ENCODE results near the gene VAMP7. TPM values are rescaled to one million over a fixed set of nuclear protein-coding genes. Genes with fewer than 3 reads are reported as not detected.
"Not testable (repeated sequence)": the region's sequence is repeated elsewhere in the genome, so short reads cannot be mapped to it uniquely, and the experiment has no call there.

The VAMP7 gene, protein sequence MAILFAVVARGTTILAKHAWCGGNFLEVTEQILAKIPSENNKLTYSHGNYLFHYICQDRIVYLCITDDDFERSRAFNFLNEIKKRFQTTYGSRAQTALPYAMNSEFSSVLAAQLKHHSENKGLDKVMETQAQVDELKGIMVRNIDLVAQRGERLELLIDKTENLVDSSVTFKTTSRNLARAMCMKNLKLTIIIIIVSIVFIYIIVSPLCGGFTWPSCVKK
- 26.7 TPM for polyA plus RNA-seq (2013, experiment 1 of 4)
- polyA plus RNA-seq (2013, experiment 2 of 4): 31.4 TPM
- polyA plus RNA-seq (2013, experiment 3 of 4): 27.9 TPM
- polyA plus RNA-seq (2013, experiment 4 of 4): 31.8 TPM

DNA sequence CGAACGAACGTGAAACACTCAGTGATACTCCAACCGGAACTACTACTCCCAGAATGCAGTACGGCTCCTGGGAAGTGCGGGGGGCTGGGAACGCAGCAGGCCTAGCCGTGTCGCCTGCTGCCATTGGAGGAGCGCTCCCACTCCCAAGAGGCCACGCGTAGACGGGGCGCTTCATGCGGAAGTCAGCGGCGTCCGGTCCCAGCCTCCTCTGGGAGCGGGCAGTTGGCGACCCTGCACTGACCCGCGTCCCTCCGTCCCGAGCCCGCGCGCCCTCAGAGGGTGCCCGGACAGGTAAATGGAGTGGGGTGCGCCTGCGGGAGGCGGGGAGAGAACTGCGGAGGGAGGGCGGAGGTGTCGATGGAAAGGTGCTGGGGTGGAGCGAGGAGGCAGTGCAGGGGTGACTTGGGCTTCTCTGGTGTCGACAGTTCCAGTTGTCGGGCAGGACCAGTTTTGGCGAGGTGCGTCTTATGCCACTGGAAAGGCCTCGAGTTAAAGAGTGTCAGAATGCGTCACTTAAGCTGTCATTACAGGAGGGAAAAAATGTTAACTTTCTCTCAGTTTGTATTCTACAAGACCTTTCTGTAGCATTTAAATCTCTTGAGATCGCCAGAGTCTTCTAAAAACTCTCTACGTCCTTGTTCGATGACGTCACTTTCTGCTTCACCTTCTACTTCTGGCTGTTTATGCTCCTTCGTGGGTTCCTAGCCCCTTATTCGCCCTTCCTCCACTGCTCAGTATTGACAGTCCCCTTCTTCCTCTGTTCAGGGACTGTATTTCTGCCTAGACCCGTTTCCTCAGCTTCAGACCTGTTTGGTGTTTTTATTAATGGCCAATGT, at the start of gene VAMP7:
TSS of gene VAMP7 (plus strand) at position 188 of the 836 bp plus-strand sequence. CDS start 8,122 bp downstream, outside the sequence.
- Histone ChIP-seq H3K4me3 (ENCODE audit: insufficient read depth, low read depth, low read length) (peak within 1 kb of the TSS; percentile 52), H3K27ac (ENCODE audit: insufficient read depth, low read depth, low read length, poor library complexity, severe bottlenecking) (no peak within 1 kb of the TSS), H3K4me1 (ENCODE audit: control insufficient read depth, insufficient read depth, low read length) (no peaks in the 10 kb centered on the region), H3K36me3 (ENCODE audit: control insufficient read depth, insufficient read depth, low read length) (no peaks in the 10 kb centered on the region), H3K27me3 (ENCODE audit: control insufficient read depth, insufficient read depth, low read length, poor library complexity, severe bottlenecking) (no peaks in the 10 kb centered on the region), H3K9me3 (ENCODE audit: control insufficient read depth, low read length) (no peaks in the 10 kb centered on the region)
- 45 to 51% methylated on average over 48 of the region's 48 CpGs for WGBS, 2 experiments

DNA sequence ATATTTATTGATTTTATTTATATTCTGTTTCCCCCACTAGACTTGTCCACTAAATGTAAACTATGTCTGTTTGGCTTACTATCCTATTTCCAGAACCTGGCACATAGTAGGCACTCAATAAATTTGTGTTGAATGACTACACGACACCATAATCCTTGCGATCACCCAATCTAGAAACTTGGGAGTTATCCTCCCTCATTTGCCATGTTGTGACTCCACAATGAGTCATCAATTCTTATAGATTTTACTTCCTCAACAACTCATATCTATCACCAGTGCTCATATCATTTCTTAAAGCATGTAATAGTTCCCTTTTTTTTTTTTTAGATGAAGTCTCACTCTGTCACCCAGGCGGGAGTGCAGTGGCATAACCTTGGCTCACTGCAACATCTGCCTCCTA, 39.9 kb upstream of the VAMP7 start:
- 83 to 89% methylated on average over 3 of the region's 3 CpGs for WGBS, 2 experiments
- no peak overlapping the region for H3K4me3 ChIP-seq (ENCODE audit: insufficient read depth, low read depth, low read length)
- H3K27ac ChIP-seq (ENCODE audit: insufficient read depth, low read depth, low read length, poor library complexity, severe bottlenecking): no peak overlapping the region
- no peaks in the 10 kb centered on the region for H3K4me1 ChIP-seq (ENCODE audit: control insufficient read depth, insufficient read depth, low read length)
- H3K27me3 ChIP-seq (ENCODE audit: control insufficient read depth, insufficient read depth, low read length, poor library complexity, severe bottlenecking): no peaks in the 10 kb centered on the region
- no peaks in the 10 kb centered on the region for H3K36me3 ChIP-seq (ENCODE audit: control insufficient read depth, insufficient read depth, low read length)
- peaks cover 4% of the 10 kb centered on the region for H3K9me3 ChIP-seq (ENCODE audit: control insufficient read depth, low read length)

DNA sequence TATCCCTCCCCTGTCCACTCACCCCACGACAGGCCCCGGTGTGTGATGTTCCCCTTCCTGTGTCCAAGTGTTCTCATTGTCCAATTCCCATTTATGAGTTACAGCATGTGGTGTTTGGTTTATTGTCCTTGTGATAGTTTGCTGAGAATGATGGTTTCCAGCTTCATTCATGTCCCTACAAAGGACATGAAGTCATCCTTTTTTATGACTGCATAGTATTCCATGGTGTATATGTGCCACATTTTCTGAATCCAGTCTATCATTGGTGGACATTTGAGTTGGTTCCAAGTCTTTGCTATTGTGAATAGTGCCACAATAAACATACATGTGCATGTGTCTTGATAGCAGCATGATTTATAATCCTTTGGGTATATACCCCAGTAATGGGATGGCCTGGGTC, 29.4 kb upstream of the VAMP7 start:
- H3K27ac ChIP-seq (ENCODE audit: insufficient read depth, low read depth, low read length, poor library complexity, severe bottlenecking); H3K27me3 ChIP-seq (ENCODE audit: control insufficient read depth, insufficient read depth, low read length, poor library complexity, severe bottlenecking); H3K36me3 ChIP-seq (ENCODE audit: control insufficient read depth, insufficient read depth, low read length); H3K9me3 ChIP-seq (ENCODE audit: control insufficient read depth, low read length); H3K4me1 ChIP-seq (ENCODE audit: control insufficient read depth, insufficient read depth, low read length); H3K4me3 ChIP-seq (ENCODE audit: insufficient read depth, low read depth, low read length): not testable (repeated sequence)
- 79 to 84% methylated on average over 2 of the region's 2 CpGs for WGBS, 2 experiments

DNA sequence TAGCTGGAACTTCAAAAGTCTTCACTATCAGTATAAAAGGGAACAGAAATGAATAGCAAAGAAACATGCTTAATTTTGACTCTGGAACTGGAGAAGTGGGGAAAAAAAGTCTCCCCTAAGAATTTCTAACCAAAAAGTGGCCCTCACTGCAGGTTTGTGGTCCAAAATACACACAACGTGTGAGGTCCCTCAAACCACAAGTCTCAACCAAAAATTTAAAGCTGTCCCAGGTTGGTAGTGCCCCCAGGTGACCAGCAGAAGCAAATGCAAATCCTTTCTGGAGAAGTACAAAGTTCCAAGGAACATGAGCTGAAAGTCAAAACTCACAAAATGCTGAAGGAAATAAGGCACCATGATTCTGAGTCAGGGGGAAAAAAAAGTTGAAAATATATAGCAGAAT, 23.6 kb upstream of the VAMP7 start:
- Histone ChIP-seq H3K27me3 (ENCODE audit: control insufficient read depth, insufficient read depth, low read length, poor library complexity, severe bottlenecking) (no peaks in the 10 kb centered on the region), H3K27ac (ENCODE audit: insufficient read depth, low read depth, low read length, poor library complexity, severe bottlenecking) (no peak overlapping the region), H3K4me1 (ENCODE audit: control insufficient read depth, insufficient read depth, low read length) (no peaks in the 10 kb centered on the region), H3K36me3 (ENCODE audit: control insufficient read depth, insufficient read depth, low read length) (no peaks in the 10 kb centered on the region), H3K4me3 (ENCODE audit: insufficient read depth, low read depth, low read length) (no peak overlapping the region), H3K9me3 (ENCODE audit: control insufficient read depth, low read length) (peaks cover 1% of the 10 kb centered on the region)
- WGBS, 2 experiments: 7 to 12% methylated on average over 1 of the region's 1 CpG

DNA sequence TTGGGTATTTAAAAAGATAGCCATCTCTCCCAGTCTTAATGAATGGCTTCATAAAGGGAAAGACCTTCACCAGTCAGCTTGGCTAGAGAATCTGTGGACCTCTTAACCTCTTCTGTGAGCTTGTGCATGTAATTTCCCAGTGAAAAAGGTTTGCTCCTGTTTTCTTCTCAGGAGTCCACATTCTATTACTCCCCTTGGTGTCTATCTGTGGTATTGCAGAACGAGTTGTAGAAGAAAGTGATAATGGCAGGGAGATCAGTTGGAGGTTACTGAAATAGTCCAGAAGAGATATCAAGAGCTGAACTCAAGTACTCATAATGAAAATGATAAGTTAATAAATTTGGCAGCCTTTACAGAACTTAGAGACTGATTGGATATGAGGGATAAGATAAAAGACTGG, 16.5 kb upstream of the VAMP7 start:
- H3K4me1 ChIP-seq (ENCODE audit: control insufficient read depth, insufficient read depth, low read length): no peaks in the 10 kb centered on the region
- peaks cover 6% of the 10 kb centered on the region for H3K9me3 ChIP-seq (ENCODE audit: control insufficient read depth, low read length)
- no peaks in the 10 kb centered on the region for H3K27me3 ChIP-seq (ENCODE audit: control insufficient read depth, insufficient read depth, low read length, poor library complexity, severe bottlenecking)
- no peaks in the 10 kb centered on the region for H3K36me3 ChIP-seq (ENCODE audit: control insufficient read depth, insufficient read depth, low read length)
- H3K4me3 ChIP-seq (ENCODE audit: insufficient read depth, low read depth, low read length): no peak overlapping the region
- WGBS, 2 experiments: 36% methylated on average over 1 of the region's 1 CpG; no CpG with 5 or more reads in 1 of the 2 experiments
- H3K27ac ChIP-seq (ENCODE audit: insufficient read depth, low read depth, low read length, poor library complexity, severe bottlenecking): no peak overlapping the region

DNA sequence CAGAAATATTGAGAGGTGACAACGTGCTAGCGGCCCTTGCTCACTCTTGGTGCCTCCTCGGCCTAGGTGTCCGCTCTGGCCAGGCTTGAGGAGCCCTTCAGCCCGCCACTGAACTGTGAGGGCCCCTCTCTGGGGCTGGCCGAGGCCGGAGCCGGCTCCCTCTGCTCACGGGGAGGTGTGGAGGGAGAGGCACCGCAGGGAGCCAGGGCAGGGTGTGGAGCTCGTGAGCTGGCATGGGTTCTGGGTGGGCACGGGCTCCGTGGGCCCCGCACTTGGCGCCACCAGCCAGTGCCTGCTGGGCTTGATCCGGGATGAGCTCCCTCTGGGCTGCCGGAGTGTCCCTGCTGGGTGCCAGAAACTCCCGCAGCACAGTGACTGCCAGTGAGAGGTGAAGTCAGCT, 16.0 kb upstream of the VAMP7 start:
- Histone ChIP-seq H3K27me3 (ENCODE audit: control insufficient read depth, insufficient read depth, low read length, poor library complexity, severe bottlenecking) (no peaks in the 10 kb centered on the region), H3K9me3 (ENCODE audit: control insufficient read depth, low read length) (peaks cover 6% of the 10 kb centered on the region), H3K4me3 (ENCODE audit: insufficient read depth, low read depth, low read length) (no peak overlapping the region), H3K27ac (ENCODE audit: insufficient read depth, low read depth, low read length, poor library complexity, severe bottlenecking) (no peak overlapping the region), H3K4me1 (ENCODE audit: control insufficient read depth, insufficient read depth, low read length) (no peaks in the 10 kb centered on the region), H3K36me3 (ENCODE audit: control insufficient read depth, insufficient read depth, low read length) (no peaks in the 10 kb centered on the region)
- WGBS, 2 experiments: 88 to 89% methylated on average over 18 of the region's 18 CpGs

DNA sequence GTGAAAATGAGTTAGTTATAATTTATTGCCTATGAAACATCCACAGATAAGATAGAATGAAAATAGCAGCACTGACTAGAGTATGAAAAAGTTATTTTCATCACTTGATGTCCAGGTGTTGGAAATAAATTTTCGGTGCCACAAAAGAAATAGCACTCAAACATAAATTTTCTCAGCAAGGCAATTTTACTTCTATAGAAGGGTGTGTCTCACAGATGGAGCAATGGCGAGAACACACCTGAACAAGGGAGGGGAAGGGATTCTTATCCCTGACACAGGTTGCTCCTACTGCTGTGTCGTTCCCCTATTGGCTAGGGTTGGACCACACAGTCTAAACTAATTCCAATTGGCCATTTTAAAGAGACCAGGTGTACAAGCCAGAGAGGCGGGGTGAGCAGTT, 13.3 kb upstream of the VAMP7 start:
- WGBS, 2 experiments: 75 to 78% methylated on average over 3 to 4 of the region's 4 CpGs
- H3K4me1 ChIP-seq (ENCODE audit: control insufficient read depth, insufficient read depth, low read length): no peaks in the 10 kb centered on the region
- peaks cover 2% of the 10 kb centered on the region for H3K9me3 ChIP-seq (ENCODE audit: control insufficient read depth, low read length)
- H3K27me3 ChIP-seq (ENCODE audit: control insufficient read depth, insufficient read depth, low read length, poor library complexity, severe bottlenecking): no peaks in the 10 kb centered on the region
- no peaks in the 10 kb centered on the region for H3K36me3 ChIP-seq (ENCODE audit: control insufficient read depth, insufficient read depth, low read length)
- H3K27ac ChIP-seq (ENCODE audit: insufficient read depth, low read depth, low read length, poor library complexity, severe bottlenecking): no peak overlapping the region
- no peak overlapping the region for H3K4me3 ChIP-seq (ENCODE audit: insufficient read depth, low read depth, low read length)

DNA sequence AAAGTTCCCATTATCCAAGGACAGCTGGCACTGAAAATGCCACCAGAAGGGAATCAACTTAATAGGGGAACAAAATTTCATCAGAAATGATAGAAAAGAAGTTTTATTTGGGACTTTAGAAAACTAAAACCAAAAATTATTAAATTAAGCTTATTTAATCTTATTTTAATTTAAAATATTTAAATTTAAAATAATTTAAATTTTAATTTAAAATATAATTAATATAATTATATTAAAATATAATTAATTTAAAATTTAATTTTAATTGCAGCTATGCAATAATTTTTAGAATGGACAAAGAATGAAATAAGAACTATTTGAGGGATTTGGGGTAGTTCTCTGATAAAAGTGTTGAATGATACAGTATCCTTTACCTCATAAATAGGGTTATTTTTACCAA, 10.2 kb upstream of the VAMP7 start:
- no peaks in the 10 kb centered on the region for H3K4me1 ChIP-seq (ENCODE audit: control insufficient read depth, insufficient read depth, low read length)
- H3K27me3 ChIP-seq (ENCODE audit: control insufficient read depth, insufficient read depth, low read length, poor library complexity, severe bottlenecking): no peaks in the 10 kb centered on the region
- no peak overlapping the region for H3K27ac ChIP-seq (ENCODE audit: insufficient read depth, low read depth, low read length, poor library complexity, severe bottlenecking)
- H3K36me3 ChIP-seq (ENCODE audit: control insufficient read depth, insufficient read depth, low read length): no peaks in the 10 kb centered on the region
- H3K4me3 ChIP-seq (ENCODE audit: insufficient read depth, low read depth, low read length): no peak overlapping the region
- peaks cover 2% of the 10 kb centered on the region for H3K9me3 ChIP-seq (ENCODE audit: control insufficient read depth, low read length)

DNA sequence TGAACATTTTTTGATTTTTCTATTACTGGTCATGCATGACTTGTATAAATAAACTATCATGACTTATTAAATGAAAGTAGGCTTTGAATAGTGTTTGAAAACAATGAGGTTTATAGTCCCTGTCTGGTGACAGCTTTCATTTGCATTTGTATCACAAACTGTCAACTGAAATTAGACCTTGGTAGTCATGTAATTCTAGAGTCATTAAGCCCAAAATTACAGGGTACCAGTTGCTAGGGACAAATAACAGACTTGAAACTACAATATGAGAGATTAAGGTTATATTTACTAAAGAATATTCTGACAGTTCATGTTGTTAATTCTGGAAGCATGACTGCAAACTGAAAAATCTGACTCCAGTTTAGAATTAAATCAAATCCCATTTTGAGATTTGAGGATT, 9.2 kb upstream of the VAMP7 start:
- H3K4me3 ChIP-seq (ENCODE audit: insufficient read depth, low read depth, low read length): no peak overlapping the region
- no peaks in the 10 kb centered on the region for H3K4me1 ChIP-seq (ENCODE audit: control insufficient read depth, insufficient read depth, low read length)
- no peak overlapping the region for H3K27ac ChIP-seq (ENCODE audit: insufficient read depth, low read depth, low read length, poor library complexity, severe bottlenecking)
- no peaks in the 10 kb centered on the region for H3K36me3 ChIP-seq (ENCODE audit: control insufficient read depth, insufficient read depth, low read length)
- no peaks in the 10 kb centered on the region for H3K9me3 ChIP-seq (ENCODE audit: control insufficient read depth, low read length)
- H3K27me3 ChIP-seq (ENCODE audit: control insufficient read depth, insufficient read depth, low read length, poor library complexity, severe bottlenecking): no peaks in the 10 kb centered on the region

DNA sequence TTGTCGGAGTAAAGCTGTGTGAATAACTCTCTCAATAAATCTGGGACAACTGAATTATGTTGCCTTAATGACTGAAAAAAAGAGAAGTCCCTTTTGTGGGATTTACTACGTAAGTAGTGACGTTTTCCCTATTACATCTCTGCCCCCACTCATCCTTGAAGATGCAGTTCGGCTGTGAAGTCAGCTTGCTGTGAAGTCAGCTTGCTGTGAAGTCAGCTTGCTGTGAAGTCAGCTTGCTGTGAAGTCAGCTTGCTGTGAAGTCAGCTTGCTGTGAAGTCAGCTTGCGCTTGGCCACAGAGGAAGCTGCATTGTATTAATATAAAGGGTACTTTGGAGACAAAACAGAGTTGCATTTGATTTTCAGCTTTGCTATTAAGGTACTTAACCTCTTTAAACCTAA, 8.0 kb upstream of the VAMP7 start:
- Histone ChIP-seq H3K9me3 (ENCODE audit: control insufficient read depth, low read length) (no peaks in the 10 kb centered on the region), H3K4me1 (ENCODE audit: control insufficient read depth, insufficient read depth, low read length) (no peaks in the 10 kb centered on the region), H3K4me3 (ENCODE audit: insufficient read depth, low read depth, low read length) (no peak overlapping the region), H3K36me3 (ENCODE audit: control insufficient read depth, insufficient read depth, low read length) (no peaks in the 10 kb centered on the region), H3K27me3 (ENCODE audit: control insufficient read depth, insufficient read depth, low read length, poor library complexity, severe bottlenecking) (no peaks in the 10 kb centered on the region), H3K27ac (ENCODE audit: insufficient read depth, low read depth, low read length, poor library complexity, severe bottlenecking) (no peak overlapping the region)
- 60 to 66% methylated on average over 4 to 5 of the region's 5 CpGs for WGBS, 2 experiments

All from ectodermal cell (in vitro differentiated cells).